GM18499 (cell line): Measurements from ENCODE around the gene VTI1A.

Source experiments
- ATAC-seq: cut with Tn5 transposase; IDR thresholded peaks from one replicate; pipeline ENCODE4 v1.9.1; 2021; ENCODE audit warnings: moderate number of reproducible peaks; ENCODE audit not compliant: insufficient read depth, unreplicated experiment

Gene VTI1A

GRCh38 chr10:112738606-112739591, 291.9 kb downstream of the VTI1A start:
- ATAC-seq, result no peak

DNA sequence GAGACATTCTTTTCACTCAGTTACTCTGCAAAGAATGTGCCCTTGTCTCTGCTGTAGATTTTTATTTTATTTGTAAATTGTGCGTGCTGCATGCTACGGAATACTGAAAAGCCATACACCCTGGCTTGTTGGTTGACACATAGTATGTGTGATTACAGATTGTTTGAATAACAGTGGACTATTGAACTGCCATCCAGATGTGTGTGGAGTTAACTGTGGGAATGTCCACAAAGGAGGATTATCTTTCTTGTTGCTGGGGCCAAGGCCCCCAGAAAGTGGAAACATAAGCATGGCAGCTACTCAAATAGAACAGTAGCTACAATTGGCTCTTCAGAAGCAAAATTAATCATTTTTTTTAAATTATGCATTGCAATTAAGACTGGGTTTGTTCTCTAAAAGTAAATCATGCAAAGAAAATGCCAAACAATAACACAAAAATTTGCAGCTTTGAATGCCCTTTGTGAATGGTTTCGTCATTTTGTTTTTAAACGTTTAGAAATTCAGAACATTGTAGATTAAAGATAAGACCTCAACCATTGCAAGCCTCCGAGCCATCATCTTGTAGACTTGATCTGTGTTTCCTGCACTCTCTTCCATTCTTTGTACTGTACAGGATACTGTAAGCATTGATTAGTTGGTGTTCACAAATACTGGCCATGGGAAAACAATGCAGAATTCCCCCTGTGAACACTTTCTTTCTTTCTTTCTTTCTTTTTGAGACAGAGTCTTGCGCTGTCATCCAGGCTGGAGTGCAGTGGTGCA, 292.8 kb downstream of the VTI1A start:
- no peak for ATAC-seq

DNA sequence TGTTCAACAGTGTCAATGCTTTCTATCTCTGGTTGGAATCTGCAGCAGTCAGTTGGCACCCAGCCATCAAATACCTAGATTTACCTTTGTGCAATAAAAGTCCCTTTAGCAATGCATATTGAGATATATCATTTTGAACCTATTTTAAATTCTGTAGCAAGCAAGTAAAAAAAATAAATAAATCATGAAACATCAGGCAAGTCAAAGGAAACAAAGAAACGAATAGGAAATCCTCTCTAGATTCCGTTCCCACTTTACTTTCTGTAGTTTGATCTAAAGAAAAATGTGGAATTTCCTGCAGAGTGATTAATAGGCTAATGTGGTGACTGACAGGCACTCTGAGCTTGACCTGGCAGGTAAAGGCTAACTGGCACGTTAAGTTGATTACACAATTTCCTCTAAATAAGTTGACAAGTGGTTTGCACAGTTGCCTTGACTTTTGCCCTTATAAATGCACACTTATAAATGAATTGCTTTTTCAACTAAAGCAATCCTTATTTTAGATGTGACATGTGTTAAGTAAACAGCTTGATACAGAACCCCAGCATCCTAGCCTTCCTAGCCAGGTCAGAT, 294.9 kb downstream of the VTI1A start:
- ATAC-seq, result no peak

- no peak for ATAC-seq
Measured at GRCh38 chr10:112744181-112745096, 297.4 kb downstream of the VTI1A start.

DNA sequence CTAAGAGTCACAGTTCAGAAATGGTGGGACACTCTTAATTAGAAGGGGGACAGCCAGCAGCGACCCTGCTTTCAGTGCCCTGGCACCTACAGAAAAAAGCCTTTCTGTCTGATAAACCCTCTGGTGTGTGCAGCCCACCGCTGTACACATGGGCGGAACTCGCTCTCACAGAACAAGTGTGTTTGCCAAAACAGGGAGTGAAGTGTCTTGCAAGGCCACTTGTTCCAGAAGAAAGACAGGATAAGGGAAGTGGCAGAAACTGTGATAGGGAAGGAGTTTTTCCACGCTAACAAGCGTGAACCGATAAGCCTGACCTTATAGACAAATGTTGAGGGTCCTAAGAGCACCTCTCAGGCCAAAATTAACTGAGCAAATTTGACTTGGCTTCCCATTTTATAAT, 299.3 kb downstream of the VTI1A start:
- ATAC-seq, result no peak

GRCh38 chr10:112750427-112751167, 303.6 kb downstream of the VTI1A start:
- ATAC-seq, result no peak

GRCh38 chr10:112751651-112752050, 304.6 kb downstream of the VTI1A start:
- ATAC-seq, result no peak

DNA sequence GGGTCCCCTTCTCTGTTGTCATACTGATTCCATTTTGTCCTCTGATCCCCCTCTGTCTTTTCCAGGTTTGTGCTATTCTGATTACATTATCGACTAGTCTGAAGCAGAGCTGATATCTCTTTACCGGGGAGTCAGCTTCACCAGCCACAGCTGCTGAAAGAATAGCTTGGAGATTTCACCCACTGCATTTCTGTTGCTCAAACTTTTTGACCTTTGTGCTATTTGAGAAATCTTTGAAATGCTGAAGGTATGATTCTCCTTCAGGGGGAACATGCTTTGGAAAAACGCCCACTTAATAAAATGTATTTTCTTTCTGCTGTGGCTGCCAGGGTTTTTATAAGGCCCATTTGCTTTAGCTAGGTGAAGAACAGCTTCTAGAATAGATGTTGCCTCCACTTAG, 305.3 kb downstream of the VTI1A start:
- ATAC-seq, result no peak

- no peak for ATAC-seq
Measured at GRCh38 chr10:112753961-112754411, 307.0 kb downstream of the VTI1A start.

- no peak for ATAC-seq
Measured at GRCh38 chr10:112755446-112756234, 308.6 kb downstream of the VTI1A start.

- no peak for ATAC-seq
Measured at GRCh38 chr10:112756235-112756527, 309.2 kb downstream of the VTI1A start.

GRCh38 chr10:112758961-112759360, 311.9 kb downstream of the VTI1A start:
- no peak for ATAC-seq

DNA sequence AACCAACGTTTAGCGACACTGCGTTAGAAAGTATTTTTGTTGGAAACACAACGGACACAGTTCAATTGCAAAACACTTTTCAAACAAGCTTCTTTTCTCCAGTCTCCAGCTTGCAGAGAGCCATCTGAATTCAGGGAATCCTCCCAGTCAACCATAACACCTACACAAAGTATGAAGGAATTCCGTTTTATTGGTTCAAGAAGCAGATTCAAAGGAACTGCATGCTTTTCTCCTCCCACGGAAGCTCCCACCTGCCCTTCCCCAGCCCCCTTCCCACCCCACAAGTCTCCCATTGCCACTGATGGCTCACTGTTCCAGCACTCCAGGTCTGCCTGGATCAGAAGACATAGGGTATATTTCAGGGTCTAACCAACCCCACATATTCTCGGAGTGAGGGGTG, 312.5 kb downstream of the VTI1A start:
- ATAC-seq, result no peak

DNA sequence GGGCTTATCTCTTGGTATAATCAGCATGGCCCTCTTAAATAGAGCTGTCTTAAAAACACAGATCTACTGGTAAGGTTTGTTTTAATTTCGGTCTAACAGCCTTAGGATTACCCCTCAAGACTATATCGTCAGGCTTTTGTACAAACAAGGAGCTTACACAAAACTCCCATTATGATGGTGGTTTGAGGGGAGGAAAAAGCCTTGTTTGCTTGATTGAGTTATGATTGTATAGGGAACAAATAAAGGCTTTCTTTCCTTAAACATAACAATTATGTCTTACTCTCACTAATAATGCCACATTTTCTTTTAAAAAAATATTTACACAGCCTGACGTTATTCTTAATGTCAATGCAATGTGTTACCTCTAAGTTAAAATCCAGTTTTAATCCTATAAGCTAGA, 314.2 kb downstream of the VTI1A start:
- ATAC-seq, result no peak

- no peak for ATAC-seq
Measured at GRCh38 chr10:112763916-112764520, 317.0 kb downstream of the VTI1A start.

- ATAC-seq, result no peak
Measured at GRCh38 chr10:112765717-112766235, 318.8 kb downstream of the VTI1A start.

GRCh38 chr10:112766636-112767035, 319.6 kb downstream of the VTI1A start:
- no peak for ATAC-seq

DNA sequence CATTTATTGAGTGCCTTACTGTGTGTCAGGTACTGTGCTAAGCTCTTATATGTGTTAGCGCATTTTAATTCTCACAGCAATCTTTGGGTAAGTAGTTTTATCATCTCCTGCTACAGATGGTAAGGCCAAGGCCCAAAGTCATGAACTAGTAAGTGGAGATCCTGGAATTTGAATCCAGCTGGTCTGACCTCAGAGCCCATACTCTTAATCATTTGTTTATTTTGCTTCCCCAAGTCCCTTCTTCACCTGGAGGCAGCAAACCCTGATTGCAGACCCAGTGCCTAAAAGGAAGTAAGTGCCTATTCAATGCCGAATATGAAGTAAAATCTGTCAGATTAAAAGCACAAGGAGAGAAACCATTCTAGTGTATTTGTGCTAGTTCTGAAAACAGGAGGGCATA, 320.1 kb downstream of the VTI1A start:
- ATAC-seq, result no peak
